PC-3 (cell line): ENCODE results near the gene EPHA3.

ENCODE experiments used
- EZH2 ChIP-seq: fragments of 300-600 bp; sonication (generic); IDR thresholded peaks from one replicate; pipeline ENCODE4 v1.6.1; 2017; ENCODE audit warnings: antibody characterized with exemption, mild to moderate bottlenecking, low read length; ENCODE audit not compliant: unreplicated experiment
- EZH2phosphoT487 ChIP-seq: fragments of 300-600 bp; sonication (generic); IDR thresholded peaks from 2 replicates; pipeline ENCODE4 v1.6.1; 2018; ENCODE audit warnings: mild to moderate bottlenecking, antibody characterized with exemption, low read length, borderline replicate concordance
- TF ChIP-seq, protein P1 (sequence below): fragments of 300-600 bp; sonication (generic); conservative IDR thresholded peaks from 2 replicates; pipeline ENCODE4 v1.5.1; 2017; ENCODE audit warnings: antibody characterized with exemption, low read depth, mild to moderate bottlenecking, low read length

DNA sequence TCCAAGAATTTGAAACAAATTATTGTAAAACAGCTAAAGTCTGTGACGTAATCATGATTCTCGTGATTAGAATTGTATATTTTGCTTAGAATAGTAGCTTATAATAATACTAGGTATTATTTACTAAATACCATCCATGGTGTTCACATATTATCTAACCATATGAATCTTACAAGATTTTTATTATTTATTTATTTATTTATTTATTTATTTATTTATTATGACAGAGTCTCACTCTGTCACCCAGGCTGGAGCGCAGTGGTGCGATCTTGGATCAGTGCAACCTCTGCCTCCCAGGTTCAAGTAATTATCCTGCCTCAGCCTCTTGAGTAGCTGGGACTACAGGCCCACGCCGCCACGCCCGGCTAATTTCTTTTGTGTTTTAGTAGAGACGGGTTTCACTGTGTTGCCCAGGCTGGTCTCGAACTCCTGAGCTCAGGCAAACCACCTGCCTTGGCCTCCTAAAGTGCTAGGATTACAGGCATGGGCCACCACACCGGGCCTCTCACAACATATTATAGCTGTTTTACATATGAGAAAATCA lies 173.5 kb downstream of the EPHA3 start:
- TF ChIP-seq, protein P1, sequence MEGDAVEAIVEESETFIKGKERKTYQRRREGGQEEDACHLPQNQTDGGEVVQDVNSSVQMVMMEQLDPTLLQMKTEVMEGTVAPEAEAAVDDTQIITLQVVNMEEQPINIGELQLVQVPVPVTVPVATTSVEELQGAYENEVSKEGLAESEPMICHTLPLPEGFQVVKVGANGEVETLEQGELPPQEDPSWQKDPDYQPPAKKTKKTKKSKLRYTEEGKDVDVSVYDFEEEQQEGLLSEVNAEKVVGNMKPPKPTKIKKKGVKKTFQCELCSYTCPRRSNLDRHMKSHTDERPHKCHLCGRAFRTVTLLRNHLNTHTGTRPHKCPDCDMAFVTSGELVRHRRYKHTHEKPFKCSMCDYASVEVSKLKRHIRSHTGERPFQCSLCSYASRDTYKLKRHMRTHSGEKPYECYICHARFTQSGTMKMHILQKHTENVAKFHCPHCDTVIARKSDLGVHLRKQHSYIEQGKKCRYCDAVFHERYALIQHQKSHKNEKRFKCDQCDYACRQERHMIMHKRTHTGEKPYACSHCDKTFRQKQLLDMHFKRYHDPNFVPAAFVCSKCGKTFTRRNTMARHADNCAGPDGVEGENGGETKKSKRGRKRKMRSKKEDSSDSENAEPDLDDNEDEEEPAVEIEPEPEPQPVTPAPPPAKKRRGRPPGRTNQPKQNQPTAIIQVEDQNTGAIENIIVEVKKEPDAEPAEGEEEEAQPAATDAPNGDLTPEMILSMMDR: no peak
- TF ChIP-seq EZH2: no peak
- no peak for TF ChIP-seq EZH2phosphoT487
